DOHH2 (cell line): ENCODE data around the gene LRP8.

Experiments
- H3F3A ChIP-seq: fragments of 200-600 bp; sonication (generic), shearing (Covaris generic); 2 replicates; pipeline ENCODE4 v1.6.0; 2016; ENCODE audit warnings: antibody characterized with exemption, mild to moderate bottlenecking; ENCODE audit not compliant: control insufficient read depth, insufficient read depth
- H3K27ac ChIP-seq: fragments of 200-600 bp; sonication (generic); 2 replicates; pipeline ENCODE4 v1.5.1; 2014; ENCODE audit warnings: low read depth, mild to moderate bottlenecking, low read length, moderate library complexity
- H3K27me3 ChIP-seq: fragments of 200-600 bp; sonication (generic); 2 replicates; pipeline ENCODE4 v1.6.1; 2014; ENCODE audit warnings: mild to moderate bottlenecking, low read length, mixed read lengths; ENCODE audit not compliant: control insufficient read depth
- H3K36me3 ChIP-seq: fragments of 200-600 bp; sonication (generic); 2 replicates; pipeline ENCODE4 v1.6.1; 2014; ENCODE audit warnings: mild to moderate bottlenecking, low read length, moderate library complexity, mixed read lengths; ENCODE audit not compliant: control insufficient read depth
- H3K4me1 ChIP-seq: fragments of 200-600 bp; sonication (generic); 2 replicates; pipeline ENCODE4 v1.6.1; 2014; ENCODE audit warnings: mild to moderate bottlenecking, low read length, mixed read lengths; ENCODE audit not compliant: control insufficient read depth
- H3K4me2 ChIP-seq: fragments of 200-600 bp; sonication (generic); 2 replicates; pipeline ENCODE4 v1.6.0; 2014; ENCODE audit warnings: mild to moderate bottlenecking, low read length, moderate library complexity
- H3K4me3 ChIP-seq: fragments of 200-600 bp; sonication (generic); 2 replicates; pipeline ENCODE4 v1.5.1; 2014; ENCODE audit warnings: mild to moderate bottlenecking, low read length, mixed read lengths
- H3K79me2 ChIP-seq: fragments of 200-600 bp; sonication (generic); 2 replicates; pipeline ENCODE4 v1.6.1; 2014; ENCODE audit warnings: mild to moderate bottlenecking, low read length, mixed read lengths; ENCODE audit not compliant: control insufficient read depth
- H3K9me2 ChIP-seq: fragments of 200-600 bp; sonication (generic); replicated peaks from 2 replicates; pipeline ENCODE4 v1.6.1; 2014; ENCODE audit warnings: mild to moderate bottlenecking, low read length, mixed read lengths; ENCODE audit not compliant: control insufficient read depth
- H3K9me3 ChIP-seq: fragments of 200-600 bp; sonication (generic); 2 replicates; pipeline ENCODE4 v1.6.1; 2014; ENCODE audit warnings: antibody characterized with exemption, low read length, mixed read lengths; ENCODE audit not compliant: control insufficient read depth, insufficient read depth
- H4K20me1 ChIP-seq: fragments of 200-600 bp; sonication (generic); 2 replicates; pipeline ENCODE4 v1.6.0; 2014; ENCODE audit warnings: low read depth, mild to moderate bottlenecking, antibody characterized with exemption, low read length, moderate library complexity; ENCODE audit not compliant: control insufficient read depth, insufficient read depth
- EZH2phosphoT487 ChIP-seq: fragments of 200-600 bp; sonication (generic); IDR thresholded peaks from 2 replicates; pipeline ENCODE4 v1.6.1; 2017; ENCODE audit warnings: borderline replicate concordance, mild to moderate bottlenecking, antibody characterized with exemption, low read length, moderate library complexity, mixed read lengths
- TF ChIP-seq, protein P1 (sequence below): fragments of 200-600 bp; sonication (generic); IDR thresholded peaks from one replicate; pipeline ENCODE4 v1.5.1; 2014; ENCODE audit warnings: antibody characterized with exemption, mild to moderate bottlenecking, low read depth, low read length; ENCODE audit not compliant: poor library complexity, severe bottlenecking

LRP8 gene

DNA sequence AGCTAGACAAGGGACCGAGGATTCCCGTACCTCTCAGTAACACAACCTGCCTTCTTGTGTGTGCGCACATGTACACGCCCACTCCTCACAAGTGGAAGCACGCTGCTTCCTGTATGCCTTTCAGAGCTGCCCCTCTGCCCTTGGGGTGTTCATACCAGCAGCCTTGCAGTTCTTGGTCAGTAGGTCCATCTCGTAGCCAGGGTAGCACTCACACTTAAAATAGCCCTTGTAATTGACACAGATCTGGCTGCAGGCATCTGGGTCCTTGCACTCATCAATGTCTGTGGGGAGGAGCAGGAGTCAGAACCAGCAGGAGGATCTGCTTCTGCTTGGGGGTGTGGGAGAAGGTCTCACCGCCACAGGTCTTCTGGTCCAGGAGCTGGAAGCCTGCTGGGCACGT, 57.0 kb downstream of the LRP8 start:
- Histone ChIP-seq H3K4me3 (no peak overlapping the region), H4K20me1 (no peaks in the 10 kb centered on the region; the same call in 1 of the 2 replicates), H3K9me3 (no peaks in the 10 kb centered on the region), H3K4me2 (no peak overlapping the region), H3F3A (no peaks in the 10 kb centered on the region), H3K79me2 (no peaks in the 10 kb centered on the region), H3K36me3 (peaks cover 76% of the 10 kb centered on the region), H3K27ac (no peak overlapping the region), H3K4me1 (no peaks in the 10 kb centered on the region), H3K9me2 (no peaks in the 10 kb centered on the region), H3K27me3 (no peaks in the 10 kb centered on the region)
- no peak for TF ChIP-seq EZH2phosphoT487
- TF ChIP-seq, protein P1, sequence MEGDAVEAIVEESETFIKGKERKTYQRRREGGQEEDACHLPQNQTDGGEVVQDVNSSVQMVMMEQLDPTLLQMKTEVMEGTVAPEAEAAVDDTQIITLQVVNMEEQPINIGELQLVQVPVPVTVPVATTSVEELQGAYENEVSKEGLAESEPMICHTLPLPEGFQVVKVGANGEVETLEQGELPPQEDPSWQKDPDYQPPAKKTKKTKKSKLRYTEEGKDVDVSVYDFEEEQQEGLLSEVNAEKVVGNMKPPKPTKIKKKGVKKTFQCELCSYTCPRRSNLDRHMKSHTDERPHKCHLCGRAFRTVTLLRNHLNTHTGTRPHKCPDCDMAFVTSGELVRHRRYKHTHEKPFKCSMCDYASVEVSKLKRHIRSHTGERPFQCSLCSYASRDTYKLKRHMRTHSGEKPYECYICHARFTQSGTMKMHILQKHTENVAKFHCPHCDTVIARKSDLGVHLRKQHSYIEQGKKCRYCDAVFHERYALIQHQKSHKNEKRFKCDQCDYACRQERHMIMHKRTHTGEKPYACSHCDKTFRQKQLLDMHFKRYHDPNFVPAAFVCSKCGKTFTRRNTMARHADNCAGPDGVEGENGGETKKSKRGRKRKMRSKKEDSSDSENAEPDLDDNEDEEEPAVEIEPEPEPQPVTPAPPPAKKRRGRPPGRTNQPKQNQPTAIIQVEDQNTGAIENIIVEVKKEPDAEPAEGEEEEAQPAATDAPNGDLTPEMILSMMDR: no peak

DNA sequence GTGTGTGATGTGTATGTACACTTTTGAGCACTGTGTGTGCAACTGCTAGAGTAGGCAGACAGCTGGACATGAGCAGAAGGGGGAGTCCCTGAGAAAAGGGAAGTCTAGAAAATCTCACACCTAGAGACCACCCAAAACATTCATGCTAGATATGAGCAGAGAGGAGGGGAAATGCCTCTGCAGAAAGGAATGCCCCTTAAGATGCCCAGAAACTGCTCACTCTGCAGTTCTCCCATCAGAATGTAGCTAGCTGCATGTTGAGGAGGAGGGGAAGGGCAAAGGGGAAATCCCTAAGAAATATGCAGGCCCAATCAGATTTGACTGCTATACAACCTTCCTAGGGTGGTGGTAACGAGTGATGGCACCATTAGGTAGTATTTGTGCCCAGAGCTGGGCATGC, 57.8 kb downstream of the LRP8 start:
- no peaks in the 10 kb centered on the region; the same call in 1 of the 2 replicates for H4K20me1 ChIP-seq
- TF ChIP-seq EZH2phosphoT487: no peak
- TF ChIP-seq, protein P1: no peak
- no peaks in the 10 kb centered on the region for H3F3A ChIP-seq
- no peaks in the 10 kb centered on the region for H3K9me2 ChIP-seq
- no peaks in the 10 kb centered on the region for H3K27me3 ChIP-seq
- no peak overlapping the region for H3K4me2 ChIP-seq
- peaks cover 76% of the 10 kb centered on the region for H3K36me3 ChIP-seq
- no peaks in the 10 kb centered on the region for H3K4me1 ChIP-seq
- no peak overlapping the region for H3K27ac ChIP-seq
- H3K79me2 ChIP-seq: no peaks in the 10 kb centered on the region
- no peak overlapping the region for H3K4me3 ChIP-seq
- H3K9me3 ChIP-seq: no peaks in the 10 kb centered on the region

DNA sequence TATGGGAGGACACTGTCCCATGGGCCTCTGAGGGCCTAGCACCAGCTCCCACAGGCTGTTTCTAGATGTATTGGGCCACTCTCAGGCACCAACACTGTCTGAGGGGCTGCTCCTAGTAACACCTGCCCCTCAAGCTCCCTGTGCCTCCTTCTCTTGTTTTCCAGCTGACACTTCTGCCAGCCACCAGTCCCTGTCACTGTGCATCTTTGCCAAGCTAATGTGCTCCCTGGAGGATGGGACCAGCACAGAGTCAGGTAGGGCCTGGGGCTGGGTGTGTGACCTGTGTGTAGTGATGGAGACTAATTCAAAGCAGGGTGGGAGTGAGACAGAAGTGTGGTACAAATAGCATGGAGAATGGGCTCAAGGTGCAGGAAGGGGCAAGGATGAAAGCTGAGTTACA, 60.1 kb downstream of the LRP8 start:
- Histone ChIP-seq H3K9me2 (no peaks in the 10 kb centered on the region), H3K9me3 (no peaks in the 10 kb centered on the region), H3F3A (no peaks in the 10 kb centered on the region), H3K27ac (no peak overlapping the region), H4K20me1 (no peaks in the 10 kb centered on the region; the same call in 1 of the 2 replicates), H3K4me2 (no peak overlapping the region), H3K27me3 (no peaks in the 10 kb centered on the region), H3K4me3 (no peak overlapping the region), H3K36me3 (peaks cover 77% of the 10 kb centered on the region), H3K4me1 (no peaks in the 10 kb centered on the region), H3K79me2 (no peaks in the 10 kb centered on the region)
- TF ChIP-seq, protein P1: no peak
- no peak for TF ChIP-seq EZH2phosphoT487
